Astrocyte of the cerebellum (primary cell): ENCODE data around the gene CA9.

Source experiments
- DNase-seq: peaks from one replicate; pipeline ENCODE4 v3.0.0-alpha.2; 2011; ENCODE audit warnings: low read depth
- H3K4me3 ChIP-seq: 2 replicates; pipeline ENCODE4 v1.5.1; 2011; ENCODE audit warnings: mild to moderate bottlenecking, low read depth, low read length, moderate library complexity
- in situ Hi-C: cut with HindIII; loops from 2 replicates; pipeline ENCODE4 v1.10.0; 2017; ENCODE audit warnings: low sequenced_read_pairs
- TF ChIP-seq, protein P1 (sequence below): IDR thresholded peaks from 2 replicates; pipeline ENCODE4 v1.5.1; 2012; ENCODE audit warnings: low read length, low read depth, moderate library complexity, mild to moderate bottlenecking; ENCODE audit errors: missing control alignments

The CA9 gene

DNA sequence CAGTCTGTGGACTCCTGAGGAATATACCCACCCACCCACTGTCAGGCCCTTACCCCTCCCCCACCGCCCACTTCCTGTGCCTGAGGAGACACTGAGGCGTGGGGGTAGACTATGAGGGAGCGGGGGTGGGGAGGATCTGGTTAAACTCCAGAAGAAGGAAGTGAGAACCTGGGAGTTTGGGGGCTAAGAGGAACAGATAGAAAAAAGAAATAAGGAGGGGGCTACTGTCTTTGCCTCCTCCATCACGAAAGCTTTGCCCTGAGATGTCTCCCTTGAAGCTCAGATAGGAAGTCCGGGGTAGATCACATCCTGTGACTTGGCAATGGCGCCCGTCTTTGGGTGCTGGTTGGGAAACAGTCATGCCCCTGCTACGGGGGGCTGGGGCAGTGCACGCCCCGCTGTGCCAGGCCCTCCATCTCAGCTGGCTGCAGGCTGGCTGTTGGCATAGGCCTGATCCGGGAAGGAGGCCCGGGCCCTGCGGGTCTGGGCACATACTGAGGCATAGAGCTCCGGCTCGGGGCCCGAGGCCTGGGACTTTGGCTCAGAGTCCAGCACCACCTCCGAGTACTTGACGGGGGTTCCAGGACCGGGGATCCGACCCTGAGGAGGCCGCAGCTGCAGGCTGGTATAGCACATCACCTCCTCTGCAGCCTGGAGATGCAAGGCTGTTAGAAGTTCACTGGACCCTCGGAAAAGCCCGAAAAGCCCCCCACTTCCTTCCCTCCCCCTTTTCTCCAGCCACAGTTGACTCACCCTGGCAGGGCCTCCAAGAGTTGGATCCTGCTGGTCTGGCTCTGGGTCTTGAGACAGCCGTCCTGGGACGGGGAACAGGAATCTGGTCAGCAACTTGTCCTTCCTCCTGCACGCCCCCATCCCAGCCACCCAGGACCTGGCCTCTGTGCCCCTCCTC, 24.0 kb upstream of the CA9 start:
- H3K4me3 ChIP-seq, result no peak overlapping the region
- DNase-seq, result no peak
- TF ChIP-seq, protein P1, sequence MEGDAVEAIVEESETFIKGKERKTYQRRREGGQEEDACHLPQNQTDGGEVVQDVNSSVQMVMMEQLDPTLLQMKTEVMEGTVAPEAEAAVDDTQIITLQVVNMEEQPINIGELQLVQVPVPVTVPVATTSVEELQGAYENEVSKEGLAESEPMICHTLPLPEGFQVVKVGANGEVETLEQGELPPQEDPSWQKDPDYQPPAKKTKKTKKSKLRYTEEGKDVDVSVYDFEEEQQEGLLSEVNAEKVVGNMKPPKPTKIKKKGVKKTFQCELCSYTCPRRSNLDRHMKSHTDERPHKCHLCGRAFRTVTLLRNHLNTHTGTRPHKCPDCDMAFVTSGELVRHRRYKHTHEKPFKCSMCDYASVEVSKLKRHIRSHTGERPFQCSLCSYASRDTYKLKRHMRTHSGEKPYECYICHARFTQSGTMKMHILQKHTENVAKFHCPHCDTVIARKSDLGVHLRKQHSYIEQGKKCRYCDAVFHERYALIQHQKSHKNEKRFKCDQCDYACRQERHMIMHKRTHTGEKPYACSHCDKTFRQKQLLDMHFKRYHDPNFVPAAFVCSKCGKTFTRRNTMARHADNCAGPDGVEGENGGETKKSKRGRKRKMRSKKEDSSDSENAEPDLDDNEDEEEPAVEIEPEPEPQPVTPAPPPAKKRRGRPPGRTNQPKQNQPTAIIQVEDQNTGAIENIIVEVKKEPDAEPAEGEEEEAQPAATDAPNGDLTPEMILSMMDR, result no peak
- in situ Hi-C loops, result no loop called here

DNA sequence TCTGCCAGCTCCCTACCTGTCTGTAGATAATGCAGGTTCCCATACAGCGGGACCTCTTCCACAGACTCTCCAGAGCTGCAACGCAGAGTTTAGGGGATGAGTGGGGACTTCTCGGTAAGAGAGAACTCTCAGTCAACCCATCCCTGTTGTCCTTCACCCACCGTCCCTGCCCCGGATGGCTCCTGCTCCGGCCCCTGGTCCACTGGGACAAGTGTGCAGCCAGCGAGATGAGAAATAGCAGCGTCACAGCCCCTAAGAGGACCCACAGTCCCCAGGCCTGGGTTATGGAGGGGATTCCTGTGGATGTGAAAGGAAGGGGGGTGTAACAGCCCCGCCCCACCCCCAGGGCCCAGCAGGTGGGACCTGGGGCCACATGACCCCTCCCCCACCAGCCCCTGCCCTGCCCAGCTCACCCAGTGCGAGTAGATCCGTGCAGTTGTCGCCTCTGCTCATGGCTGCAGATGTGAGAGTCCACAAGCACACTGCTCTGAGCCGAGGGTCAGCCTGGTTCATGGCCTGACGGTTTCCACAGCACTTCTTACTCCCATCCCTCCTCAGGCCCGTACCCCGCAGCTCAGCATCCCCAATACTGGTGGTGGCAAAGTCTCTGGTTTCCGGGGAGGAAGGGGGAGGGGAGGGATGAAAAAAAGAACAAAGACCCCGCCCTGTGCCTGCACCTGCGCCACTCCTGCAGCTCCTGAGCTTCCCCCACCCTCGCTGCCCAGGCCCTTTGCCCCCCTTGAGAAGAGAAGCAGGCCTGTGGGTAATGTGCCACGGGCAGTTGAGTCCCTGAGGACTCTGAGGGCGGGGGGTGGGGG, 23.2 kb upstream of the CA9 start, which contains the start of gene SIT1:
Gene SIT1 (minus strand): TSS at position 591 of the 818 bp plus-strand sequence. CDS start 78 bp downstream, at position 513.
- no peak within 1 kb of the TSS for H3K4me3 ChIP-seq
- in situ Hi-C loops, result no loop called here
- TF ChIP-seq, protein P1, result no peak
- DNase-seq, result no peak

DNA sequence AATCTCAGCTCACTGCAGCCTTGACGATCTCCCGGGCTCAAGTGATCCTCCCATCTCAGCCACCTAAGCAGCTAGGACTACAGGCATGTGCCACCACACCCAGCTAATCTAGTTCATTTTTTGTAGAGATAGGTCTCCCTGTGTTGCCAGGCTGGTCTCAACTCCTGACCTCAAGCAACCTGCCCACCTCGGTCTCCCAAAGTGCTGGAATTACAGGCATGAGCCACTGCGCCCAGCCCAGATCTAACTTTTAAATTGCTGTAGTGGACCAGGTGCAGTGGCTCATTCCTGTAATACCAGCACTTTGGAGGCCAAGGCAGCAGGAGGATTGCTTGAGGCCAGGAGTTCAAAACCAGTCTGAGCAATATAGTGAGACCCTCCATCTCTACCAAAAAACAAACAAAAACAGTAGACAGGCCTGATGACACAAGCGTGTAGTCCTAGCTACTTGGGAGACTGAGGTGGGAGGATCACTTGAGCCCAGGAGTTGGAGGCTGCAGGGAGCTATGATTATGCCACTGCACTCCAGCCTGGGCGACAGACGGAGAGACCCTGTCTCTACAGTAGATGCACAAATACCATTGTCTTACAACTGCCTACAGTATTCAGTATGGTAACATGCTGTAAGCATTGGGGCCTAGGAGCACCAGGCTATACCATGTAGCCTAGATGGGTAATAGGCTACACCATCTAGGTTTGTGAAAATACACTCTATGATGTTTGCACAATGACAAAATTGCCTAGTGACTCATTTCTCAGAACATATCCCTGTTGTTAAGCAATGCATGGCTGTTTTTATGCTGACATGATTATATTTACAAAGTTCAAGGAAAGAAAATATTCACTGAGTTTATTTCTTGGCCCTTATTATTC, 21.5 kb upstream of the CA9 start:
- in situ Hi-C loops, result no loop called here
- H3K4me3 ChIP-seq, result no peak overlapping the region
- no peak for DNase-seq
- TF ChIP-seq, protein P1, result no peak

DNA sequence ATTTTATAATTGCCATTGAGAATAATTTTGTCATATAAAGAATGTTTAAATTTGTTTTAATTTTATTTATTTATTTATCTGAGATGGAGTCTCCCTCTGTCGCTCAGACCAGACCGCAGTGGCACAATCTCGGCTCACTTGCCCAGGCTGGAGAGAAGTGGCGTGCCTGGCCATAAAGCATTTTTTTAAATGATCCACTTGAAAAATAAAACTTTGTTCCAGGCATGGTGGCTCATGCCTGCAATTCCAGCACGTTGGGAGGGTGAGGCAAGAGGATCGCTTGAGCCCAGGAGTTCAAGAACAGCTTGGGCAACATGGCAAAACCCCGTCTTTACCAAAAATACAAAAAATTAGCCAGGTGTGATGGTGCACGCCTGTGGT, 20.9 kb upstream of the CA9 start:
- TF ChIP-seq, protein P1, result no peak
- in situ Hi-C loops, result no loop called here
- no peak overlapping the region for H3K4me3 ChIP-seq
- no peak for DNase-seq

DNA sequence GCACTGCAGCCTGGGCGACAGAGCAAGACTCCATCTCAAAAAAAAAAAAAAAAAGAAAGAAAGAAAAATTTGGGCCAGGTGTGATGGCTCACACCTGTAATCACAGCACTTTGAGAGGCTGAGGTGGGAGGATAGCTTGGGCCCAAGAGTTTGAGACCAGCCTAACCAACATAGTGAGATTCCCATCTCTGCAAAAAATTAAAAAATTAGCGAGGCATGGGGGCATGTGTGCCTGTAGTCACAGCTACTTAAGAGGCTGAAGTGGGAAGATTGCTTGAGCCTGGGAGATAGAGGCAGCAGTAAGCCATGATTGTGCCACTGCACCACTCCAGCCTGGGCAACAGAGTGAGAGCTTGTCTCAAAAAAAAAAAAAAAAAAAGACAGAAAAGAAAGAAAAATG, 20.1 kb upstream of the CA9 start:
- TF ChIP-seq, protein P1, result no peak
- no peak overlapping the region for H3K4me3 ChIP-seq
- in situ Hi-C loops, result no loop called here
- DNase-seq, result no peak

DNA sequence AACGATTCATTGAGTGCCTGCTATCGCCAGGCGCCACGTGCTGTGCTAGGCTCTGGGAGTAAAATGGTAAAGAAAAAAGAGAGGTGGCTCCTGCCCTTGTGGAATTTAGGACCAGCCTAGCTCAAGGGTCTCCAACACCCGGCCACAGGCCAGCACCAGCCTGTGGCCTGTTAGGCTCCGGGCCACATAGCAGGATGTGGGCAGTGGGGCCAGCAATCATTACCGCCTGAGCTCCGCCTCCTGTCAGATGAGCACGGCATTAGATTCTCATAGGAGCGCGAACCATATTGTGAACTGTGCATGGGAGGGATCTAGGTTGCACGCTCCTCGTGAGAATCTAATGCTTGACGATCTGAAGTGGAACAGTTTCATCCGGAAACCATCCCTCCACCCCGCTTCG, 17.4 kb upstream of the CA9 start:
- in situ Hi-C loops, result no loop called here
- H3K4me3 ChIP-seq, result no peak overlapping the region
- TF ChIP-seq, protein P1, result no peak
- no peak for DNase-seq
